ENCODE measurements around the gene CLEC2B.

DNA sequence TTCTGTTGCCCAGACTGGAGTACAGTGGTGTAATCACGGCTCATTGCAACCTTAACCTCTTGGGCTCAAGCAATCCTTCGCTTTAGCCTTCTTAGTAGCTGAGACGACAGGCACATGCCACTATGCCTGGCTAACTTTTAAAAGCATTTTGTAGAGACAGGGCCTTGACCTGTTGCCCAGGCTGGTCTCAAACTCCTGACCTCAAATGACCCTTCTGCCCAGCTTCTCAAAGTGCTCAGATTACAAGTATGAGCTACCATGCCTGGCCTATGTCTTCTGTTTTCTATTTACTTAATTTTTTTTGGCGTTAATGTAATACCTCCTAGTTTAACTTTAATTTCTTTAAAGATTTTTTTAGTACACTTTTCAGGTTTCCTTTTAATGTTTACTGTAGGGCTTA, 62.4 kb downstream of the CLEC2B start:
- TF ChIP-seq POLR2A (IDR thresholded peaks at IDR 0.05): no peak
- TF ChIP-seq, protein P1, sequence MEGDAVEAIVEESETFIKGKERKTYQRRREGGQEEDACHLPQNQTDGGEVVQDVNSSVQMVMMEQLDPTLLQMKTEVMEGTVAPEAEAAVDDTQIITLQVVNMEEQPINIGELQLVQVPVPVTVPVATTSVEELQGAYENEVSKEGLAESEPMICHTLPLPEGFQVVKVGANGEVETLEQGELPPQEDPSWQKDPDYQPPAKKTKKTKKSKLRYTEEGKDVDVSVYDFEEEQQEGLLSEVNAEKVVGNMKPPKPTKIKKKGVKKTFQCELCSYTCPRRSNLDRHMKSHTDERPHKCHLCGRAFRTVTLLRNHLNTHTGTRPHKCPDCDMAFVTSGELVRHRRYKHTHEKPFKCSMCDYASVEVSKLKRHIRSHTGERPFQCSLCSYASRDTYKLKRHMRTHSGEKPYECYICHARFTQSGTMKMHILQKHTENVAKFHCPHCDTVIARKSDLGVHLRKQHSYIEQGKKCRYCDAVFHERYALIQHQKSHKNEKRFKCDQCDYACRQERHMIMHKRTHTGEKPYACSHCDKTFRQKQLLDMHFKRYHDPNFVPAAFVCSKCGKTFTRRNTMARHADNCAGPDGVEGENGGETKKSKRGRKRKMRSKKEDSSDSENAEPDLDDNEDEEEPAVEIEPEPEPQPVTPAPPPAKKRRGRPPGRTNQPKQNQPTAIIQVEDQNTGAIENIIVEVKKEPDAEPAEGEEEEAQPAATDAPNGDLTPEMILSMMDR (IDR thresholded peaks at IDR 0.05): no peak
